GM19455 (cell line): ENCODE measurements around the gene RAG2.

Experiments used
- ATAC-seq: cut with Tn5 transposase; IDR thresholded peaks from one replicate; pipeline ENCODE4 v1.9.1; 2021; ENCODE audit not compliant: unreplicated experiment

The RAG2 gene

DNA sequence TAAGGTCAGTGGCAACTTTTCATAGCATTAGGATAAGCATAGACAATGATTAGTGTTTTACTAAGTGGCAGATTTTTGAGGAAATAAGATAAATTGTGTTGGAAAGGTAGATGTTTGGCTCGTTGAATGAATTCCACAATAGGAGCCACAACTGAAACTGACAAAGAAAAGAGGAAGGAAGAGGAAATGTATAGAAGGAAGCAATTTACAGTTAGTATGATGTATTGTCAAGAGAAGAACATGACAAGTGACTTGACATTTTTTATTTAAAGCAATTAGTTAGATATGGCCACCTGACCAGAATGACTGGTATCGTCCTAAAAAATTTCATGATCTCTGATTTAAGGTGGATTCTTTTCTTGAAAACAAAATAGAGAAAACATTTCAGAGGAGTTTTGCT is 3.1 kb upstream of the RAG2 start:
- no peak for ATAC-seq

DNA sequence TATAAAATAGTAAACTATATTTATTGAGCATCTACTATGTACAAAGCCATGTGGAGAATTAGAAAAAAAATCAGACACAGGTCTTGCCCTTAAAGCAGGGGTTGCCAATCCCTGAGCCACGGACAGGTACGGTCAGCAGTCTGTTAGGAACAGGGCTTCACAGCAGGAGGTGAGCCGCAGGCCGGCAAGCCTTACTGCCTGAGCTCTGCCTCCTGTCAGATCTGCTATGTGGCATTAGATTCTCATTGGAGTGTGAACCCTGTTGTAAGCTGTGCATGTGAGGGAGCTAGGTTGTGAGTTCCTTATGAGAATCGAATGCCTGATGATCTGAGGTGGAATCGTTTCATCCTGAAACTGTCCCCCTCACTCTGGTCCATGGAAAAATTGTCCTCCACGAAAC is 2.1 kb upstream of the RAG2 start:
- no peak for ATAC-seq

DNA sequence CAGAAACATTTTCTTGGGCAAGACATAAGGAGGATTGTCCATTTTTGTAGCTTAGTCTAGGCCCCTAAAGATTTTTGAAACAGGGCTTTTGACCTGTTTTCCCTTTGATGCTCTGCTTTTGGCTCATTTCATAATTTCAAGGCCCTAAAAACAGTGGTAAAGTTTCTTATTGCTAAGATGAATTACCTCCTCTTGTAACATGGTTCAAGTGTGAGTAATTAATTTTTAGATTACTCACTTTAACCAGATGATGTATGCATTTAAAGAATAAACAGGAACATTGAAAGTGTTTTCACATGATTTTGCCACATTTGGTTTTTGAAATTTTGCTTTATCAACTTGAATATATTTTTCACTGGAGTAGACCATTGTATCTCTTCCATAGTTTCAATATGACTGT is 1.2 kb downstream of the RAG2 start:
- ATAC-seq: no peak

DNA sequence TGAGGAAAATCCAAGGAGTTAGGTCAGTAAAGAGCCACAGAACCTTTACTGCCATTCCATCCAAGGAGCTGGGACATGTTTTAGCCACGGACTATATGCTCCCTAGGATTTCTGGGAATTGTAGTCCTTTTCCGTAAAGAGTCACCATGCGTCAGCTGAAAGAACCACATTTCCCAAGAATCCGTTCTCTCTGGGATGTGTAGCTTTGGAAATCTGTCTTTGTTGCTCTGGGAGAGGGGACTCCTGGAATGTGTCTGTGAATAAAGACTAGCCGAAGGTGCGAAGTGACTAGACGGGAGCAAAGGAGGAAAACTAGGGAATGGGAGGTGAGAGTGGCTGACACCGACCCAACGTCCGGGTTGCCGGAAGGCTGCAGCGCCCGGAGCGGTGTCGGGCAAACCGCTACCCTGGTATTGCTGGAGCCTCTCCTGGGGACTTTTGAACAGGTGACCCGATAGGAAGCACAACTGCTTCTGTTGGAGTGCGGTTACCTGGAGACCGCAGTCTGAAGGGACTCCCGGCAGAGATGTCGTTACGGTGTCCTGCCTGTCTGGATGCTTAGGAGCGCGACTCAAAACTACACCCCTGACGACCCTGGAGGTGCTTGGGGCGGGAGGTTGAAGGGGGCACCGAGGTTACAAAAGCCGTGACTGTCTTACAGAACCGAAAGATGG is 3.6 kb downstream of the RAG2 start, which contains the start of gene IFTAP:
Gene IFTAP (plus strand): TSS at position 187 of the 674 bp plus-strand sequence. CDS start 15,602 bp downstream, outside the sequence.
- no peak for ATAC-seq

DNA sequence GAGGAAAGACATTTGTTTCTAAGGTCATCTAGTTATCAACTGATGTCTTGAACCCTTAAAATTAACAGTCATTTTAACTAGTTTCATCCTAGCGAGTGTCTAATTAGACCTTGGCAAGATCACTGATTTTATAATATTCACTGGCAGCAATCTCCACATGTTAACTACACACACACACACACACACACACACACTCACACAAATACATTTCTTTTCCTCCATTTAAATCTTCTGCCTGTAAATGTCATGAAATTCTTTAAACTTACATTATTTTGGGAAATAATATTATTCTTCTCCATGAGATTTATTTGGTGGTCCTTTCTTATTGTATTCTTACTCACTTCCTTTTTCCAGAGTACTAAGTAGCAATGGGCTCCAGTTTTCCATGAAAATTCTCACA is 6.6 kb downstream of the RAG2 start:
- ATAC-seq: no peak

DNA sequence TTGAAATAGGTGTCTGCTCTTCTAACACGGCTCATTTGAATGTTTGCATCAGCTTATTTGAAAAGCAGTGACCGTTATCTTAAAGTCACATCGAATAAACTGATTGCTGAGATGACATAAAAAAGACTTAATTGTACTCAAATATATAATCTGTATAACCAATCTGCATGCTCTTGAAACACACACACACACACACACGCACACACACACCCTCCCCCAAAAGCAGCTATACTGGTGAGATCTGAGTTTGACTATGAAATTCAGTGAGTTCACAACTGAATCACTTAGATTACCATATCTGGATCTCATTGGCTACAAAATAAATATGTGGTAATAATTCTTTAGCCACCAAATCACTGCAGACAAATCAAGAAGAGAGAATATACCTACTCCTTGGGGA is 7.5 kb downstream of the RAG2 start:
- ATAC-seq: no peak

DNA sequence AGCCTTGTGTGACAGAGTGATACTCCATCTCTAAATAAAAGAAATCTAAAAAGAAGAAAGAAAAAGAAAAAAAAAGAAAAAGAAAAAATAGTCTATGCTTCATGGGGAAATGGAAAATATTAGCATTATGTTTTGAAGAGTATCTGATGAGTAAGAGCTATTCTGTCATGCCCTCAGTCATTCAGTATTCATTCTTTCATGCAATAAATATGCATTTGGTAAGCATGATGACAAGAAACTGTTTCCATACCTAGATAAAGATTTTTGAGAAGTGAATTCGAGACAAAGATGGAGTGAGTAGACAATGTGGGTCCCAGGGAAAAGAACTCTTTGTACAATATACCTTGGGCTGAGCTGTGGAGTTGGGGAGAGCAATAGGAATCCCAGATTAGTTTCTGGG is 9.9 kb downstream of the RAG2 start:
- no peak for ATAC-seq

DNA sequence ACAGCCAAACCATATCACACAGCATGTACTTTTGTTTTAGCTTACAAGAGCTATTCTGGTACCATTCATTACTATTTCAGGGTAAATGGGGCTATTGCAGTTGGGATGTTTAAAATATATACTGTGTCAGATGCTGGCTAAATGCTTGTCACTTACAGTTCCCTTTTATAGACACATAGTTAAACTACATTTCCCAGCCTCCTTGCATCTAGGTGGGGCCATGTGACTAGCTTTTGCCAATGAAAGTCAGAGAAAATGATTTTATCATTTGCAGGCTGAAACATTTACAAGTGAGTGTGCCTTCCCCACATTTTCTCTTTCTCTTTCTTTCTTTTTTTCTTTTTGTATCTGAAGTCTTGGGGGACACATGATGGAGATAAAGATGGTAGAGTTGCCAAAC is 11.5 kb downstream of the RAG2 start:
- ATAC-seq: no peak

DNA sequence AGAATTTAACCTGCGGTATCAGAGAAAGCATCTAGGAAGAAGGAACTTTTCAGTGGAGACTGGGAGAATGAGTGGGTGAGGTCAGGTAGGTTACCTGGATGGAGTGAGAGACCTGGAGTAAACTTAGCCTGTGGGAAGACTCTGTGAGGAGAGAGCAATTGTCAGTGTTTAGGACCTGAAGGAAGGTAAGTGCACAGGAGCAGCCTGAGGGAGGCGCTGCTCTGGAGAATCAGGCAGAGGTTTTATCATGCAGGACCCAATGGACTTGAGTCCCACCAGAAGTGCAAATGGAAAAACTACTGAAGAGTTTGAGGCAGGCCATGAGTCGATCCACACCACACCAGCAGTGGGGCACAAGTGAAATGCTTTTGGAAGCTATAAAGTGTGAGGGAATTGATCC is 14.4 kb downstream of the RAG2 start:
- ATAC-seq: no peak

DNA sequence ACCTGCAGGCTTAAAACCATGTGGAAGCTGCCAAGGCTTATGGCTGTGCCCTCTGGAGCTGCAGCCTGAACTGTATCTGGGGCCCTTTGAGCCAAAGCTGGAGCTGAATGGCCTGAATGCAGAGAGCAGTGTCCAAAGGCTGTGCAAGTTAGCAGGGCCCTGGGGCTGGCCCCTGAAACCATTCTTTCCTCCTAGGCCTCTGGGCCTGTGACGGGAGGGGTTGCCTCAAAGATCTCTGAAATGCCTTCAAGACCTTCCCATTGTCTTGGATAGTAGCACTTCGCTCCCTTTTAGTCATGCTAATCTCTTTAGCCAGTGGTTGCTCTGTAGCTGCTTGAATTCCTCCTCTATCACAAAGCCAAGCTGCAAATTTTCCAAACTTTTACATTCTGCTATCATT is 16.5 kb downstream of the RAG2 start:
- ATAC-seq: no peak

DNA sequence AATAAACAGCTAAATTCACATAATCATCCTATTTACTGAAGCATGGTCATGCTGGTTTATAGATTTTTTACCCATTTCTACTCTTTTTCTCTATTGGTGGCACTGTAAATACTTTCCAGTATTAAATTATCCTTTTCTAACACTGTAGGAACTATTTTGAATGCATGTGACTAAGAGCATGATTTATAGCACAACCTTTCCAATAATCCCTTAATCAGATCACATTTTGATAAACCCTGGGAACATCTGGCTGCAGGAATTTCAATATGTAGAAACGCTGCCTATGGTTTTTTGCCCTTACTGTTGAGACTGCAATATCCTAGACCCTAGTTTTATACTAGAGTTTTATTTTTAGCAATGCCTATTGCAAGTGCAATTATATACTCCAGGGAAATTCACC is 19.6 kb downstream of the RAG2 start:
- ATAC-seq: no peak

DNA sequence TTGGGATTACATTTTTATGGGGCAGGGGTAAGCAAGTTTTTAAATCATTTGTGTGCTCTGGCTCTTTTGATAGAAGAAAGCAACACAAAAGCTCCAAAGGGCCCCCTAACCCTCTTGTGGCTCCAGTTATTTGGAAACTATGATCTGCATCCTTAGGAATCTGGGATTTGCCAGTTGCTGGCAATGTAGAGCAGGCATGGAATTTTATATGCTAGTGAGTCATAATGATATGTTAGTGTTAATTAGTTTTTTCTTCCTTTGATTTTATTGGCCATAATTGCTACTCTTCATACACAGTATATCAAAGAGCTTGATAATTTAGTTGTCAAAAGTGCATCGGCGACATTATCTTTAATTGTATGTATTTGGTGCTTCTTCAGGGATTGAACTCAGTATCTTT is 20.2 kb downstream of the RAG2 start:
- no peak for ATAC-seq

DNA sequence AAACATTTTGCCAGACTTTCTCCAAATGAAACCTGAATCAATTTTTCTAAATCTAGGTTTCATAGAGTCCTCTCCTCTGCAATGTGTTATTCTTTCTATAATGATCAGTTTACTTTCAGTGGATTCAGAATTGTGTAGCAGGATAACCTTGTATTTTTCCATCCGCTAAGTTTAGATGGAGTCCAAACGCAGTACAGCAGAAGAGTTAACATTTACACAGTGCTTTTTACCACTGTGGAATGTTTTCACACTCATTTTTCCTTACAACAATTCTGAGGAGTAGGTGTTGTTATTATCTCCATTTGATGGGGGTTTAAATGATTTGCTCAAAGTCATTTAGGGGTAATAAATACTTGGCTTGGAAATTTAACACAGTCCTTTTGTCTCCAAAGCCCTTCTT is 20.7 kb downstream of the RAG2 start:
- ATAC-seq: no peak

DNA sequence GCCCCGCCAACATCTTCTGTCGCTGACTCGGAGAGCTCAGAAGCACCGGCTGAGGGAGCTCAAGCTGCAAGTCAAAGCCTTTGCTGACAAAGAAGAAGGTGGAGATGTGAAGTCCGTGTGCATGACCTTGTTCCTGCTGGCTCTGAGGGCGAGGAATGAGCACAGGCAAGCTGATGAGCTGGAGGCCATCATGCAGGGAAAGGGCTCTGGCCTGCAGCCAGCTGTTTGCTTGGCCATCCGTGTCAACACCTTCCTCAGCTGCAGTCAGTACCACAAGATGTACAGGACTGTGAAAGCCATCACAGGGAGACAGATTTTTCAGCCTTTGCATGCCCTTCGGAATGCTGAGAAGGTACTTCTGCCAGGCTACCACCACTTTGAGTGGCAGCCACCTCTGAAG is 23.6 kb downstream of the RAG2 start:
- no peak for ATAC-seq

DNA sequence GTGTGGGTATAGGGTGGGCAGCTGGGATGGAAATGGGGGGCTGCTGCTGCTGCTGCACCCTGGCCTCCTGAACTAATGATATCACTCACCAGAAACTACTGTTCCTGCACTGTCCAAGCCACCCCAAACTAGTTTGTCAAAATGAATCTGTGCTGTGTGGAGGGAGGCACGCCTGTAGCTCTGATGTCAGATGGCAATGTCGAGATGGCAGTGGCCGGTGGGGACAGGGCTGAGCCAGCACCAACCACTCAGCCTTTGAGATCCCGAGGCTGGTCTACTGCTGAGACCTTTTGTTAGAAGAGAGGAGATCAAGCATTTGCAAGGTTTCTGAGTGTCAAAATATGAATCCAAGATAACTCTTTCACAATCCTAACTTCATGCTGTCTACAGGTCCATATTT is 28.9 kb downstream of the RAG2 start:
- no peak for ATAC-seq

DNA sequence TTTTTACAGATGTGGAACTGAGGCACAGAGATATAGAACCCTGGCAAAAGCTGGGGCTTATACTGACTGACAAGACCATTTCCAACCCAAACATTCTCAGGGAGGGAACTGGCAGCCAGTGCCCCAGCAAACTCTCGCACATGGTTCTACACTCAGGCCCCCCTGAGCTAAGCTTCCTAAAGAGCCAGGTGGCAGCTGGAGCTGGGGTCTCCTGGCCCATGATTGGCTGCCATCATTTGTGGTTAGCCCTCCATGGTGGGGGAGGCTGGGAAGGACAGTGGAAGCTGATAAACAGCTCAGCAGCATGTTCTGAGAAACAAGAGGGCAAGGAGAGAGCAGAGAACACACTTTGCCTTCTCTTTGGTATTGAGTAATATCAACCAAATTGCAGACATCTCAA is 30.3 kb downstream of the RAG2 start, which contains the start of gene RAG1:
Gene RAG1 (plus strand): TSS at position 314 of the 400 bp plus-strand sequence. CDS start 5,298 bp downstream, outside the sequence.
- ATAC-seq: no peak

DNA sequence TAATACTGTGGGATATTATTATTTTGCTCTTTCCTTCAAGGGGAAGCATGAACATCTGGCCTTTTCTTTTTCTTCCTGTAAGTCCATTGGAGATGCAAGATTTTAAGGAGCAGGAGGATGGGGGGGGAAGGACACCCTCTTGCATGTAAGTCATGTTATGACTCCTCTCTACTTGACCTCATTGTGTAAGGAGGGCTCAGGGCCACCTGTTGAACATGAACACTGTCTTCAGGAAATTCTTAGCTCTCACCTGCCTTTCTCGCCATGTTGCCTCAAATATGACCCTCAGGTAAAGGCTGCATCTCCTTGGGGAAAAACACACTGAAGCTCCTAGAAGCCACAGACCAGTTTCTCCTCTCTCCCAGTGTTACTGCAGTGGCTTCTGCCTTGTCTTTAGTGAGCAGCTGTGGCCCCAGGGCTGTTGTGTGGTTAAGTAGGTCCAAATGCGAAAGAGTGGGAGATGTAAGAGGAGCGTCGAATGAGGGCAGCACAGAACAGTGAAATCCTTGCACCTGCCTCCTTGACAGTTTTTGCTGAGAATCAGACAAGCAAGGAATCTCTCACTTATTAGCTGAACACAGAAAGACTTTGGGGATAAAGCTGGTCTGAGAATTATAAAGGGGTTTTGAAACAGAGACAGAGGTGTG is 31.5 kb downstream of the RAG2 start:
- ATAC-seq: no peak

DNA sequence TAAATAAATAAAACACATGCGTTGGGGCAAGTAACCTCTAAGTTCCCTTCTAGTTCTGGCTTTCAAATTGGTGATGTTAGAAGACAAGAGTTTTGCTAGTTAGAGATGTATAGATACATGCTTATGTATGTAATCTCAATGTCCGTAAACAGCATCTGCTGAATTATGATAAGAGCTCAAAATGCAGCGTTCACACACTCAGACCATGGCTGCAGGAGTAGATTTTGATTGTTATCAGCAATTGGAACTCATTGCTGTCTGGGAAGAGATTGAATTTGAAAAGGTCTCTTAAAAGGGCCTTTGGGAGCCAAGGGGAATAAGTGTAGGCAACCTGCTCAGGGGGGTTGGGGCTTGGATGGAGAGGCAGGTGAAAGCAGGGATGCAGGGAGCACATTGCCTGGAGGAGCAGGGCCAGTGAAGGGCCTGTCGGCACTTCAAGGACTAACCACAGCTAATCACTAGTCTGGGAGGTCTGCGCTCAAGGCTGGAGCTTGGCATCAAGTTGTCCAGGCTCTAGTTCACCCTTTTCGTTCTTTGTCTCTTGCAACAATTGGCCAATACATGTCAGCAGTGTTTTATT is 32.9 kb downstream of the RAG2 start:
- ATAC-seq: no peak

DNA sequence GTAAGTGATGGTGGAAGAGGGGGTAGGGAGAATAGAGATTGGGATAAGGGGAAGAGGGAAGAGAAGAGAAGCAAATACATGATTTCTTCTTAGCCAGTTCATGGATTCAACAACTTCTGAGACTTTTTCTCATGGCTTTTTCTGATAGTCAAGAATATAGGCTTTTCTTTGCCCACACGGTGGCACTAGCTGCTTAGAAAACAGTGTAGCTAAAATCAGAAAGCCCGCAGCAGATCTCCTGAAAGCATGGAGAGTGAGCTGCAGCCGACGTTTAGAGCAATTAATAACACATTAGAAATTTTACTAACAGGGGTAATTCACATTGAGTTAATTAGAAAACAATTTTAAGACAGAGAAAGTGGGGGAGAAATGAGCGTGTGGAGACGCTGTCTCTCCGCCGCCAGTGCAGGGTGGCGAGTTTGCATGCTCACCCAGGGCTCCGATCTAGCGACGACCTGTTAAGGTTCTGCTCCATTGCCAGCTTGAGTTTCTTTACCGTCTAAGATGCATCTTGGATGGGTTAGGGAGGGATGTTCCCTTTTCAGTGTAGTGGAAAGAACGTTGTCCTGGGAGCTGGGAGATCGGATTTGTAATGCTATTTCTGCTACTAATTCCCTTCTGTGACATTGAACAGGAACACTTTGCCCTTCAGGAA is 33.5 kb downstream of the RAG2 start:
- ATAC-seq: no peak

DNA sequence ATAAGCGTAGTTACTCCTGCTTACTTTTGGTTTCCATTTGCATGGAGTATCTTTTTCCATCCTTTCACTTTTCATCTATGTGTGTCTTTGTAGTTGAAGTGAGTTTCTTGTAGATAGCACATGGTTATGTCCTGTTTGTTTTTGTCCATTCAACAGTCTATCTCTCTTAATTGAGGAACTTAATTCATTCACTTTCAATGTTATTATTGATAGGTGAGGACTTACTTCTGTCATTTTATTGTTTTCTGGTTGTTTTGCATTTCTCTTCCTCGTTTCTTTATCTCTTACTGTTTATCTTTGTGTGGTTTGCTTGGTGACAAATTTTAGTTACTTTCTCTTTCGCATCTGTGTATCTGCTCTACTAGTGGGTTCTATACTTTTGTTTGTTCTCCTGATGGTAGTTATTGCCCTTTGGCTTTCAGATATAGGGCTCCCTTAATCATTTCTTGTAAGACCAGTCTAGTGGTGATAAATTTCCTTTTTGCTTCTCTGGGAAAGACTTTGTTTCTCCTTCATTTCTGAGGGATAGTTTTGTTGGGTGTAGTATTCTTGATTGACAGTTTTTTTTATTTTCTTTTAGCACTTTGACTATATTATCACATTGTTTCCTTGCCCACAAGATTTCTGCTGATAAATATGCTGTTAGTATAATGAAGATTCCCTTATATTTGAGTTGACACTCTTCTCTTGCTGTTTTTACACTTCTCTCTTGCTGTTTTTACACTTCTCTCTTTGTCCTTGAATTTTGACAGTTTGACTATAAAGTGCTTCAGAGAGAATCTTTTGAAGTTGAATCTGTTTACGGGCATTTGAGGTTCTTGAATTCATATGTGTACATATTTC is 39.2 kb downstream of the RAG2 start:
- ATAC-seq: peak; percentile 85

DNA sequence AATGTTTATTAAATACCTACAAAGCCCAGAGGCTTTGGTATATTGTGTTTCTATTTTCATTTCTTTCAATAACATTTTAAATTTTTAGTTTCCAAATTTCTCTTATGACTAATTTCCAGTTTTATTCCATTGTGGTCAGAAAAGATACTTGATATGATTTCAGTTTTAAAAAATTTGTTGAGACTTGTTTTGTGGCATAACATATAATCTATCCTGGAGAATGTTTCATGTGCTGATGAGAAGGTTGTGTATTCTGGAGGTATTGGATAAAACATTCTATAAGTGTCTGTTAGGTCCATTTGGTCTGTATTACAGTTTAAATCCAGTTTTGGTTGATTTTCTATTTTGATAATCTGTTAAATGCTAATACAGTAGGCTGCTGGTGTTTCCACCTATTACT is 40.0 kb downstream of the RAG2 start:
- ATAC-seq: no peak
